GM12878 (cell line): Measurements from ENCODE around the gene THRB. TPM values are rescaled to one million over a fixed set of nuclear protein-coding genes. Genes with fewer than 3 reads are reported as not detected.

Source experiments
- ATAC-seq: fragments of 200-7000 bp; cut with Tn5 transposase; 3 replicates; pipeline ENCODE4 v1.9.1; 2020; ENCODE audit warnings: mild to moderate bottlenecking, moderate library complexity
- BruUV-seq: library from RNA; stranded (reverse); fragments of 400-500 nt; replicated peaks from 2 replicates; lab custom pipeline; 2021; lab: Mats Ljungman, UMichigan
- CTCF ChIA-PET: fragments of 300-600 bp; sonication (Branson Sonifier 250); formaldehyde crosslinking; extraction: SDS; loops from one replicate; lab custom pipeline; 2021; ENCODE audit warnings: inconsistent platforms; lab: Yijun Ruan, JAX
- POLR2A ChIA-PET: fragments of 350-600 bp; formaldehyde crosslinking; extraction: SDS; loops from one replicate; lab custom pipeline; 2021; ENCODE audit warnings: inconsistent platforms; lab: Charles Lee
- RAD21 ChIA-PET: fragments of 300-600 bp; sonication (Branson Sonifier 250); formaldehyde crosslinking; loops from one replicate; lab custom pipeline; 2023; ENCODE audit warnings: antibody characterized with exemption; ENCODE audit not compliant: unreplicated experiment; lab: Charles Lee
- SMC1A ChIA-PET: fragments of 300-600 bp; sonication (Branson Sonifier 250); formaldehyde crosslinking; loops from one replicate; lab custom pipeline; 2023; ENCODE audit not compliant: unreplicated experiment, uncharacterized antibody; lab: Charles Lee
- DNase-seq: peaks from one replicate; pipeline ENCODE4 v3.0.0-alpha.2; 2011; ENCODE audit warnings: low read depth, low spot score
- FAIRE-seq: peaks from 3 replicates; lab custom pipeline; 2011; peaks lifted over from hg19 to GRCh38; lab: Jason Lieb, UNC
- H2AFZ ChIP-seq: 2 replicates; pipeline ENCODE4 v1.6.0; 2011; ENCODE audit warnings: low read depth, low read length, control low read depth; ENCODE audit not compliant: control insufficient read depth
- H3K27ac ChIP-seq: 2 replicates; pipeline ENCODE4 v1.5.1; 2011; ENCODE audit warnings: control low read depth; ENCODE audit not compliant: control insufficient read depth, insufficient read depth
- H3K27me3 ChIP-seq, 2 experiments: replicated peaks in 1 of 2; 2 replicates each; pipeline versions ENCODE4 v1.6.0 to v1.6.1; 2011; ENCODE audit warnings: low read length in 1 of 2; ENCODE audit not compliant: control insufficient read depth in 2 of 2, insufficient read depth in 2 of 2
- H3K36me3 ChIP-seq, 2 experiments: 2 replicates each; pipeline ENCODE4 v1.5.1; 2011; ENCODE audit warnings: low read length in 1 of 2; ENCODE audit not compliant: control insufficient read depth in 2 of 2, insufficient read depth in 2 of 2
- H3K4me1 ChIP-seq: 2 replicates; pipeline ENCODE4 v1.6.1; 2011; ENCODE audit warnings: mild to moderate bottlenecking, low read length, moderate library complexity, mixed read lengths; ENCODE audit not compliant: control insufficient read depth, insufficient read depth
- H3K4me2 ChIP-seq: 2 replicates; pipeline ENCODE4 v1.6.0; 2011; ENCODE audit warnings: control low read depth; ENCODE audit not compliant: control insufficient read depth, insufficient read depth
- H3K4me3 ChIP-seq: fragments of 200-600 bp; sonication (generic); 2 replicates; pipeline ENCODE4 v1.5.1; 2016
- H3K79me2 ChIP-seq: 2 replicates; pipeline ENCODE4 v1.6.0; 2011; ENCODE audit warnings: low read length; ENCODE audit not compliant: control insufficient read depth, insufficient read depth
- H3K9ac ChIP-seq: 2 replicates; pipeline ENCODE4 v1.8.0; 2011; ENCODE audit warnings: low read length, control low read depth, mixed read lengths; ENCODE audit not compliant: control insufficient read depth, insufficient read depth
- H3K9me3 ChIP-seq: replicated peaks from 3 replicates; pipeline ENCODE4 v1.5.1; 2011; ENCODE audit warnings: mild to moderate bottlenecking, low read length; ENCODE audit not compliant: control insufficient read depth, insufficient read depth
- H4K20me1 ChIP-seq: 2 replicates; pipeline ENCODE4 v1.6.0; 2011; ENCODE audit not compliant: control insufficient read depth, insufficient read depth
- ELK1 ChIP-seq: IDR thresholded peaks from 2 replicates; pipeline ENCODE4 v1.6.1; 2012; ENCODE audit warnings: low read depth, low read length, improper control_type of control experiment
- IRF4 ChIP-seq: IDR thresholded peaks from 2 replicates; pipeline ENCODE4 v1.6.1; 2011; ENCODE audit warnings: low read depth, low read length
- NFYA ChIP-seq: IDR thresholded peaks from 2 replicates; pipeline ENCODE4 v1.6.1; 2011; ENCODE audit warnings: low read depth, mild to moderate bottlenecking, low read length, improper control_type of control experiment, borderline replicate concordance
- NFYB ChIP-seq: IDR thresholded peaks from 2 replicates; pipeline ENCODE4 v1.6.1; 2011; ENCODE audit warnings: low read depth, mild to moderate bottlenecking, low read length, improper control_type of control experiment, moderate library complexity; ENCODE audit not compliant: insufficient read depth
- SP1 ChIP-seq: IDR thresholded peaks from one replicate; pipeline ENCODE4 v1.6.1; 2011; ENCODE audit warnings: low read depth, low read length
- SREBF1 ChIP-seq: IDR thresholded peaks from 2 replicates; pipeline ENCODE4 v1.6.1; 2012; ENCODE audit warnings: mild to moderate bottlenecking, low read length
- ZBTB11 ChIP-seq: fragments of 450-650 bp; formaldehyde crosslinking; IDR thresholded peaks from 2 replicates; pipeline ENCODE4 v1.5.0; 2022; ENCODE audit warnings: mild to moderate bottlenecking, missing genetic modification characterization
- ZNF217 ChIP-seq: fragments of 450-650 bp; IDR thresholded peaks from 2 replicates; pipeline ENCODE4 v1.6.1; 2017; ENCODE audit warnings: antibody characterized with exemption, mild to moderate bottlenecking
- ZSCAN29 ChIP-seq: fragments of 450-650 bp; IDR thresholded peaks from 2 replicates; pipeline ENCODE4 v1.6.1; 2017; ENCODE audit warnings: mild to moderate bottlenecking, moderate library complexity
- WGBS: methylation state at CpG from one replicate; pipeline ENCODE4 v1.1.6; 2016; ENCODE audit warnings: low lambda C conversion rate; ENCODE audit not compliant: insufficient replicate concordance, insufficient coverage; ENCODE audit errors: missing lambda C conversion rate; 5-methylcytosine and 5-hydroxymethylcytosine counted together
- in situ Hi-C: fragments of 300-500 bp; cut with MboI; formaldehyde crosslinking; loops from 9 replicates; pipeline ENCODE4 v1.14.3; 2018; ENCODE audit warnings: mixed read lengths
- intact Hi-C: fragments of 100-400 bp; cut with micrococcal nuclease; formaldehyde crosslinking; loops from one replicate; pipeline ENCODE4 v1.14.2; 2022; ENCODE audit not compliant: unreplicated experiment
- polyA plus RNA-seq, 11 experiments: library from polyadenylated mRNA; depleted of rRNA in 4 of 11; unstranded in 6 of 11; stranded (reverse) in 5 of 11; fragments of >200 nt; fragmentation: Nextera tagmentation in 4 of 11; fragmentation: Illumina TruSeq in 1 of 11; extraction: Ambion mirVana in 4 of 11; extraction: Trizol in 1 of 11; gene quantifications; 1 replicate in 1 of 11; 2 replicates in 10 of 11; pipeline versions ENCODE4 v1.2.1 to v1.2.3, GENCODE V29; 2011 to 2016; ENCODE audit warnings: inconsistent platforms in 2 of 11, missing spikeins in 2 of 11, low read depth in 1 of 11
- total RNA-seq, 4 experiments: library from RNA; depleted of rRNA in 3 of 4; stranded (reverse); fragments of >200 nt in 3 of 4; fragmentation: Illumina TruSeq in 1 of 4; extraction: Trizol in 1 of 4; gene quantifications; 2 replicates each; pipeline versions ENCODE4 v1.2.1 to v1.2.3, GENCODE V29; 2013 to 2021

The THRB gene
- total and polyA plus RNA-seq, 10 of the 15 experiments (the other 5 are each of a cell fraction or from before 2014, with no cell fraction given), result 0.05 TPM; not detected in 9

- RAD21 ChIA-PET, result no interaction called here
- FAIRE-seq (no peak), ATAC-seq (no peak), DNase-seq (no peak)
- Histone ChIP-seq H2AFZ (no peak overlapping the region), H3K36me3 (no peaks in the 10 kb centered on the region), H3K9me3 (no peaks in the 10 kb centered on the region), H3K4me2 (no peak overlapping the region), H3K27ac (no peak overlapping the region), H3K4me3 (no peak overlapping the region), H3K27me3 (no peaks in the 10 kb centered on the region), H3K79me2 (no peaks in the 10 kb centered on the region), H4K20me1 (no peaks in the 10 kb centered on the region), H3K4me1 (no peaks in the 10 kb centered on the region), H3K9ac (no peak overlapping the region)
- CTCF ChIA-PET, result interaction anchor here (1.4 kb wide), 1 partner anchor 8 kb away, joined by 5 read pairs; no protein-coding TSS in a partner anchor
- BruUV-seq, result no TSS peak
- POLR2A ChIA-PET, result no interaction called here
- 40% methylated on average over 5 of the region's 5 CpGs for WGBS
- SMC1A ChIA-PET, result no interaction called here
- TF ChIP-seq ZNF217 (no peak), NFYA (no peak), SP1 (no peak), ZSCAN29 (no peak), ZBTB11 (no peak), IRF4 (no peak), NFYB (no peak), SREBF1 (no peak), ELK1 (no peak)
- intact Hi-C loops (no loop called here), in situ Hi-C loops (no loop called here)
Observed at GRCh38 chr3:24296441-24297205, 198.0 kb downstream of the THRB start.
